Neuronal stem cell (in vitro differentiated cells): Measurements from ENCODE around the gene CD247.
A peak's percentile ranks its signal among the peaks of the same experiment; 100 is the strongest.

Experiments used
- DNase-seq: peaks from one replicate; pipeline ENCODE4 v3.0.0-alpha.2; 2013; ENCODE audit warnings: low spot score
- H2AFZ ChIP-seq: one replicate; pipeline ENCODE4 v1.6.1; 2013; ENCODE audit warnings: mild to moderate bottlenecking, low read length, inconsistent platforms
- H2AK5ac ChIP-seq: 2 replicates; pipeline ENCODE4 v1.6.1; 2013; ENCODE audit warnings: low read depth, mild to moderate bottlenecking, inconsistent platforms, low read length, moderate library complexity, mixed read lengths
- H2BK120ac ChIP-seq: 2 replicates; pipeline ENCODE4 v1.6.1; 2013; ENCODE audit warnings: low read depth, mild to moderate bottlenecking, inconsistent platforms, low read length, moderate library complexity, mixed read lengths
- H2BK12ac ChIP-seq: one replicate; pipeline ENCODE4 v1.6.1; 2013; ENCODE audit warnings: low read length, inconsistent platforms
- H2BK15ac ChIP-seq: 2 replicates; pipeline ENCODE4 v1.6.1; 2013; ENCODE audit warnings: mild to moderate bottlenecking, low read length, inconsistent platforms, mixed read lengths
- H2BK5ac ChIP-seq: one replicate; pipeline ENCODE4 v1.6.1; 2013; ENCODE audit warnings: inconsistent platforms, mild to moderate bottlenecking, low read length, moderate library complexity
- H3K14ac ChIP-seq: one replicate; pipeline ENCODE4 v1.6.1; 2013; ENCODE audit warnings: low read length, inconsistent platforms
- H3K18ac ChIP-seq: 2 replicates; pipeline ENCODE4 v1.6.1; 2013; ENCODE audit warnings: low read length, inconsistent platforms
- H3K23ac ChIP-seq: 2 replicates; pipeline ENCODE4 v1.6.1; 2013; ENCODE audit warnings: low read depth, mild to moderate bottlenecking, mixed read lengths, low read length, inconsistent platforms; ENCODE audit not compliant: poor library complexity
- H3K27ac ChIP-seq: replicated peaks from 3 replicates; pipeline ENCODE4 v1.5.1; 2013; ENCODE audit warnings: low read length, inconsistent platforms
- H3K27me3 ChIP-seq, 3 experiments: 2 replicates each; pipeline ENCODE4 v1.6.1; 2013; ENCODE audit warnings: low read length in 3 of 3, mild to moderate bottlenecking in 2 of 3, inconsistent platforms in 1 of 3, low read depth in 1 of 3, mixed read lengths in 1 of 3, moderate library complexity in 1 of 3; ENCODE audit not compliant: control insufficient read depth in 3 of 3, insufficient read depth in 3 of 3
- H3K36me3 ChIP-seq, 2 donors: replicated peaks in 1 of 2; 2 replicates each; pipeline ENCODE4 v1.6.1; 2013; ENCODE audit warnings: low read length in 2 of 2; ENCODE audit not compliant: control insufficient read depth in 2 of 2, insufficient read depth in 2 of 2
- H3K4ac ChIP-seq: 2 replicates; pipeline ENCODE4 v1.6.1; 2013; ENCODE audit warnings: inconsistent platforms, mild to moderate bottlenecking, low read length, moderate library complexity
- H3K4me1 ChIP-seq, 2 donors: 1 replicate in 1 of 2; 2 replicates in 1 of 2; pipeline ENCODE4 v1.6.1; 2013; ENCODE audit warnings: low read length in 2 of 2, low read depth in 1 of 2; ENCODE audit not compliant: control insufficient read depth in 2 of 2, insufficient read depth in 1 of 2
- H3K4me2 ChIP-seq: one replicate; pipeline ENCODE4 v1.6.1; 2013; ENCODE audit warnings: mild to moderate bottlenecking, low read length, inconsistent platforms; ENCODE audit not compliant: insufficient read depth, poor library complexity, severe bottlenecking
- H3K4me3 ChIP-seq, 2 donors: 2 replicates each; pipeline ENCODE4 v1.5.1; 2013; ENCODE audit warnings: low read length in 2 of 2, mild to moderate bottlenecking in 2 of 2, inconsistent platforms in 1 of 2, moderate library complexity in 1 of 2
- H3K79me1 ChIP-seq: one replicate; pipeline ENCODE4 v1.6.1; 2013; ENCODE audit warnings: low read depth, mild to moderate bottlenecking, inconsistent platforms, low read length, moderate library complexity
- H3K9ac ChIP-seq: one replicate; pipeline ENCODE4 v1.6.1; 2013; ENCODE audit warnings: mild to moderate bottlenecking, low read depth, low read length, inconsistent platforms; ENCODE audit not compliant: poor library complexity
- H3K9me3 ChIP-seq, 2 donors: replicated peaks in 1 of 2; 2 replicates each; pipeline versions ENCODE3 to v1.6.1; 2013; ENCODE audit warnings: low read length in 2 of 2, mild to moderate bottlenecking in 2 of 2, inconsistent platforms in 1 of 2, low read depth in 1 of 2, mixed read lengths in 1 of 2, moderate library complexity in 1 of 2; ENCODE audit not compliant: control insufficient read depth in 2 of 2, insufficient read depth in 1 of 2
- H4K8ac ChIP-seq: one replicate; pipeline ENCODE4 v1.6.1; 2013; ENCODE audit warnings: low read depth, mild to moderate bottlenecking, inconsistent platforms, low read length, moderate library complexity
- H4K91ac ChIP-seq: one replicate; pipeline ENCODE4 v1.6.1; 2013; ENCODE audit warnings: low read length, low read depth, mild to moderate bottlenecking, inconsistent platforms; ENCODE audit not compliant: poor library complexity
- WGBS, 2 donors: extraction: QIAGEN DNeasy Blood & Tissue Kit; methylation state at CpG; one replicate each; pipeline ENCODE4 v1.1.7; 2013; ENCODE audit warnings: missing lambda C conversion rate in 2 of 2, mixed read lengths in 1 of 2; ENCODE audit not compliant: insufficient read length in 2 of 2, insufficient replicate concordance in 1 of 2; ENCODE audit errors: extremely low coverage in 2 of 2; 5-methylcytosine and 5-hydroxymethylcytosine counted together

The CD247 gene

GRCh38 chr1:167564612-167565270 is 46.4 kb upstream of the CD247 start:
- Histone ChIP-seq H3K27ac (no peak overlapping the region), H3K4me1 (peaks cover 3% of the 10 kb centered on the region in 2 donors), H2BK5ac (no peak overlapping the region), H3K9ac (no peak overlapping the region), H4K91ac (no peak overlapping the region), H2BK15ac (no peak overlapping the region), H3K79me1 (no peaks in the 10 kb centered on the region), H2AK5ac (no peak overlapping the region), H3K4me3 (no peak overlapping the region), H3K9me3 (no peaks in the 10 kb centered on the region), H3K4ac (no peak overlapping the region), H3K27me3 (peaks cover 0 to 20% (median 0%) of the 10 kb centered on the region in 3 experiments), H2BK120ac (no peak overlapping the region), H2BK12ac (no peak overlapping the region), H3K18ac (no peak overlapping the region), H2AFZ (no peak overlapping the region), H3K36me3 (no peaks in the 10 kb centered on the region), H3K4me2 (no peak overlapping the region), H3K23ac (no peak overlapping the region), H4K8ac (no peak overlapping the region), H3K14ac (no peak overlapping the region)
- no peak for DNase-seq
- no CpG with 5 or more reads among the region's 5 CpGs for WGBS, 2 donors

DNA sequence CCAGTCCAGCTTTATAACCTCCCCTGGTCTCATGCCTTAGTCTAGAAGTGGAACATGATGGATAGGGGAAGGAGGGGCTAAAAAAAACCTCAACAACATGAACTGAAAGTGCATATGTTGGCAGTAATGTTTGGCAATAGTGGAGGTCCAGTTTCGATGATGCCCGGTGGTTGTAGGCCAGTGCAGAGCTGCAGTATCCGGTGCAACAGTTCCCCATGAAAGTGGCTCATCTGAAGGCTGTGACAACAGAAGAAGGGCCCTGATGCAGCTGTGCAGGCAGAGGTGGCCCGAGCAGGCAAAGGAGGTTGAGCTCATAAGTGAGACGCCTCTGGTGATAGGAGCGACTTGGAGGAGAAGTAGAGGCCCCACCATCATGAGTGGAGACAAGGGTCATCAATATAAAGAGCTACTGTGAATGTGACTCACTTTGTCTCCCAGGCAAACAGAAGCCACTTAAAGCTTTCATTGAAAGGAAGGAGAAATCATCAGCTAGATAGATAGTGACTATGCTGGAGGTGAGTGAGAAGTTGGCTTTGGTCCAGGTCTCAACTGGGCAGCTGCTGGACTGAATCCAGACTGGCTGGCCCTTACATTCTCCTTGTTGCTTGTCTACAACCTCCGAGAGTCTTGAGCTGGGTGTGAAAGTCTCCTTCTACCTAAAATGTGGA is 45.4 kb upstream of the CD247 start:
- Histone ChIP-seq H3K27me3 (peaks cover 0 to 20% (median 0%) of the 10 kb centered on the region in 3 experiments), H2AFZ (no peak overlapping the region), H3K4me2 (no peak overlapping the region), H2BK12ac (no peak overlapping the region), H3K4me1 (peaks cover 3% of the 10 kb centered on the region in 2 donors), H3K79me1 (no peaks in the 10 kb centered on the region), H2AK5ac (no peak overlapping the region), H3K9ac (peak overlapping the region; percentile 65), H3K36me3 (no peaks in the 10 kb centered on the region), H3K14ac (no peak overlapping the region), H2BK15ac (no peak overlapping the region), H3K9me3 (no peaks in the 10 kb centered on the region), H3K4me3 (peak overlapping the region in 1 of 2 donors; percentile 33), H3K18ac (no peak overlapping the region), H2BK120ac (no peak overlapping the region), H3K4ac (no peak overlapping the region), H4K8ac (no peak overlapping the region), H4K91ac (no peak overlapping the region), H3K23ac (no peak overlapping the region), H2BK5ac (no peak overlapping the region), H3K27ac (no peak overlapping the region)
- DNase-seq = no peak
- WGBS, 2 donors = no CpG with 5 or more reads among the region's 7 CpGs

- Histone ChIP-seq H3K79me1 (no peaks in the 10 kb centered on the region), H3K9me3 (no peaks in the 10 kb centered on the region), H3K23ac (no peak overlapping the region), H3K4ac (no peak overlapping the region), H4K91ac (no peak overlapping the region), H3K4me2 (no peak overlapping the region), H2BK15ac (no peak overlapping the region), H2BK120ac (no peak overlapping the region), H2BK5ac (no peak overlapping the region), H3K9ac (no peak overlapping the region), H2AK5ac (no peak overlapping the region), H2BK12ac (no peak overlapping the region), H3K27me3 (peaks cover 0 to 22% (median 0%) of the 10 kb centered on the region in 3 experiments), H4K8ac (no peak overlapping the region), H3K14ac (no peak overlapping the region), H2AFZ (no peak overlapping the region), H3K18ac (no peak overlapping the region), H3K36me3 (no peaks in the 10 kb centered on the region), H3K4me1 (peaks cover 2 to 3% of the 10 kb centered on the region in 2 donors), H3K27ac (no peak overlapping the region), H3K4me3 (no peak overlapping the region)
- no peak for DNase-seq
- no CpG with 5 or more reads among the region's 1 CpG for WGBS, 2 donors
Observed at GRCh38 chr1:167562702-167563101, 44.4 kb upstream of the CD247 start.

GRCh38 chr1:167561753-167562152 is 43.4 kb upstream of the CD247 start:
- H3K4ac ChIP-seq = no peak overlapping the region
- no peak overlapping the region for H2AFZ ChIP-seq
- H4K8ac ChIP-seq = no peak overlapping the region
- H2BK12ac ChIP-seq = no peak overlapping the region
- H2BK5ac ChIP-seq = no peak overlapping the region
- no peak overlapping the region for H3K4me2 ChIP-seq
- H3K14ac ChIP-seq = no peak overlapping the region
- H2BK120ac ChIP-seq = no peak overlapping the region
- H3K27me3 ChIP-seq = peaks cover 0 to 25% (median 0%) of the 10 kb centered on the region in 3 experiments
- H2BK15ac ChIP-seq = no peak overlapping the region
- no peak overlapping the region for H3K18ac ChIP-seq
- no peak for DNase-seq
- no peak overlapping the region for H3K23ac ChIP-seq
- H3K4me1 ChIP-seq = no peaks in the 10 kb centered on the region
- no peaks in the 10 kb centered on the region for H3K36me3 ChIP-seq
- WGBS, 2 donors = no CpG with 5 or more reads among the region's 6 CpGs
- no peak overlapping the region for H3K4me3 ChIP-seq
- no peak overlapping the region for H4K91ac ChIP-seq
- no peak overlapping the region for H3K9ac ChIP-seq
- no peaks in the 10 kb centered on the region for H3K79me1 ChIP-seq
- no peak overlapping the region for H3K27ac ChIP-seq
- H3K9me3 ChIP-seq = no peaks in the 10 kb centered on the region
- no peak overlapping the region for H2AK5ac ChIP-seq
